ENCODE results near the gene CERS3. TPM values are rescaled to one million over a fixed set of nuclear protein-coding genes. Genes with fewer than 3 reads are reported as not detected.
"Not testable (repeated sequence)": the region's sequence is repeated elsewhere in the genome, so short reads cannot be mapped to it uniquely, and the experiment has no call there.

The CERS3 gene
- total RNA-seq, 1 experiment from 2014 or later: 0.16 TPM

- Histone ChIP-seq H3K27ac (no peak overlapping the region), H3K4me3 (no peak overlapping the region), H3K9me3 (replicated peaks) (0 out of 2 replicates have a peak, but pooled peaks cover 4% of the 10 kb centered on the region), H3K27me3 (no peaks in the 10 kb centered on the region), H3K36me3 (no peaks in the 10 kb centered on the region), H3K4me1 (no peaks in the 10 kb centered on the region)
- no peak for DNase-seq
These were observed 63.9 kb downstream of the CERS3 start for GRCh38 chr15:100464888-100465287.

- H3K9me3 ChIP-seq (replicated peaks): 0 out of 2 replicates have a peak, but pooled peaks cover 4% of the 10 kb centered on the region
- H3K27ac ChIP-seq: no peak overlapping the region
These were observed 64.5 kb downstream of the CERS3 start for GRCh38 chr15:100464256-100464655.

GRCh38 chr15:100463515-100463914 lies 65.2 kb downstream of the CERS3 start:
- Histone ChIP-seq H3K27me3 (no peaks in the 10 kb centered on the region), H3K4me3 (no peak overlapping the region), H3K4me1 (no peaks in the 10 kb centered on the region), H3K9me3 (replicated peaks) (0 out of 2 replicates have a peak, but pooled peaks cover 4% of the 10 kb centered on the region), H3K36me3 (no peaks in the 10 kb centered on the region), H3K27ac (no peak overlapping the region)
- DNase-seq: no peak

More at GRCh38 chr15:100464256-100464655, 64.5 kb downstream of the CERS3 start:
- no peaks in the 10 kb centered on the region for H3K27me3 ChIP-seq
- no peak for DNase-seq
- no peaks in the 10 kb centered on the region for H3K36me3 ChIP-seq
- H3K4me3 ChIP-seq: no peak overlapping the region
- H3K4me1 ChIP-seq: no peaks in the 10 kb centered on the region

- no peaks in the 10 kb centered on the region for H3K27me3 ChIP-seq
- H3K4me1 ChIP-seq: no peaks in the 10 kb centered on the region
- H3K9me3 ChIP-seq (replicated peaks): peaks cover 10% of the 10 kb centered on the region
- H3K27ac ChIP-seq: no peak overlapping the region
- no peak overlapping the region for H3K4me3 ChIP-seq
- no peak for DNase-seq
- no peaks in the 10 kb centered on the region for H3K36me3 ChIP-seq
These were observed 67.7 kb downstream of the CERS3 start for GRCh38 chr15:100461049-100461448.

- H3K27me3 ChIP-seq: no peaks in the 10 kb centered on the region
- peak in 1 of 2 experiments; percentile 28 for DNase-seq
- H3K4me1 ChIP-seq: no peaks in the 10 kb centered on the region
- no peak overlapping the region for H3K4me3 ChIP-seq
- H3K9me3 ChIP-seq (replicated peaks): peaks cover 9% of the 10 kb centered on the region
- H3K36me3 ChIP-seq: no peaks in the 10 kb centered on the region
- no peak overlapping the region for H3K27ac ChIP-seq
These were observed 71.5 kb downstream of the CERS3 start for GRCh38 chr15:100457201-100457600.

- Histone ChIP-seq H3K4me3 (no peak overlapping the region), H3K9me3 (replicated peaks) (peaks cover 13% of the 10 kb centered on the region), H3K27ac (no peak overlapping the region), H3K36me3 (no peaks in the 10 kb centered on the region), H3K4me1 (no peaks in the 10 kb centered on the region), H3K27me3 (no peaks in the 10 kb centered on the region)
- DNase-seq: no peak
These were observed 74.6 kb downstream of the CERS3 start for GRCh38 chr15:100454148-100454547.

GRCh38 chr15:100448481-100448880 lies 80.3 kb downstream of the CERS3 start:
- Histone ChIP-seq H3K27me3 (no peaks in the 10 kb centered on the region), H3K36me3 (no peaks in the 10 kb centered on the region), H3K27ac (no peak overlapping the region), H3K9me3 (replicated peaks) (0 out of 2 replicates have a peak, but pooled peaks cover 5% of the 10 kb centered on the region), H3K4me1 (no peaks in the 10 kb centered on the region), H3K4me3 (no peak overlapping the region)
- no peak for DNase-seq

GRCh38 chr15:100441063-100441462 lies 87.7 kb downstream of the CERS3 start:
- H3K4me1 ChIP-seq; DNase-seq; H3K36me3 ChIP-seq; H3K27me3 ChIP-seq; H3K9me3 ChIP-seq (replicated peaks); H3K4me3 ChIP-seq; H3K27ac ChIP-seq: not testable (repeated sequence)

- Histone ChIP-seq H3K36me3 (no peaks in the 10 kb centered on the region), H3K4me1 (no peaks in the 10 kb centered on the region), H3K27ac (no peak overlapping the region), H3K9me3 (replicated peaks) (no peaks in the 10 kb centered on the region), H3K27me3 (no peaks in the 10 kb centered on the region), H3K4me3 (no peak overlapping the region)
- no peak for DNase-seq
These were observed 89.2 kb downstream of the CERS3 start for GRCh38 chr15:100439514-100439913.

GRCh38 chr15:100438570-100438969 lies 90.2 kb downstream of the CERS3 start:
- Histone ChIP-seq H3K27me3 (no peaks in the 10 kb centered on the region), H3K36me3 (no peaks in the 10 kb centered on the region), H3K9me3 (replicated peaks) (no peaks in the 10 kb centered on the region), H3K4me3 (no peak overlapping the region), H3K27ac (no peak overlapping the region), H3K4me1 (no peaks in the 10 kb centered on the region)
- DNase-seq: peak; percentile 32 to 60

GRCh38 chr15:100437261-100437660 lies 91.5 kb downstream of the CERS3 start:
- no peaks in the 10 kb centered on the region for H3K4me1 ChIP-seq
- H3K9me3 ChIP-seq (replicated peaks): no peaks in the 10 kb centered on the region
- H3K27me3 ChIP-seq: no peaks in the 10 kb centered on the region
- H3K36me3 ChIP-seq: no peaks in the 10 kb centered on the region
- H3K4me3 ChIP-seq: no peak overlapping the region
- H3K27ac ChIP-seq: no peak overlapping the region
- DNase-seq: no peak

- no peaks in the 10 kb centered on the region for H3K4me1 ChIP-seq
- H3K27ac ChIP-seq: no peak overlapping the region
- no peaks in the 10 kb centered on the region for H3K36me3 ChIP-seq
- DNase-seq: no peak
- H3K9me3 ChIP-seq (replicated peaks): no peaks in the 10 kb centered on the region
- no peaks in the 10 kb centered on the region for H3K27me3 ChIP-seq
- no peak overlapping the region for H3K4me3 ChIP-seq
These were observed 94.2 kb downstream of the CERS3 start for GRCh38 chr15:100434561-100434960.

GRCh38 chr15:100434038-100434437 lies 94.7 kb downstream of the CERS3 start:
- Histone ChIP-seq H3K4me1 (no peaks in the 10 kb centered on the region), H3K36me3 (no peaks in the 10 kb centered on the region), H3K27me3 (no peaks in the 10 kb centered on the region), H3K4me3 (no peak overlapping the region), H3K27ac (no peak overlapping the region), H3K9me3 (replicated peaks) (no peaks in the 10 kb centered on the region)
- DNase-seq: no peak

GRCh38 chr15:100433304-100433703 lies 95.4 kb downstream of the CERS3 start:
- no peak overlapping the region for H3K4me3 ChIP-seq
- H3K27me3 ChIP-seq: no peaks in the 10 kb centered on the region
- H3K9me3 ChIP-seq (replicated peaks): no peaks in the 10 kb centered on the region
- H3K4me1 ChIP-seq: no peaks in the 10 kb centered on the region
- no peak for DNase-seq
- H3K27ac ChIP-seq: no peak overlapping the region
- H3K36me3 ChIP-seq: no peaks in the 10 kb centered on the region

- Histone ChIP-seq H3K4me3 (no peak overlapping the region), H3K27ac (no peak overlapping the region), H3K27me3 (no peaks in the 10 kb centered on the region), H3K36me3 (no peaks in the 10 kb centered on the region), H3K9me3 (replicated peaks) (no peaks in the 10 kb centered on the region), H3K4me1 (no peaks in the 10 kb centered on the region)
- DNase-seq: no peak
These were observed 98.3 kb downstream of the CERS3 start for GRCh38 chr15:100430411-100430810.

- Histone ChIP-seq H3K27me3 (no peaks in the 10 kb centered on the region), H3K36me3 (no peaks in the 10 kb centered on the region), H3K27ac (no peak overlapping the region), H3K4me3 (no peak overlapping the region), H3K9me3 (replicated peaks) (no peaks in the 10 kb centered on the region), H3K4me1 (no peaks in the 10 kb centered on the region)
- DNase-seq: no peak
These were observed 99.5 kb downstream of the CERS3 start for GRCh38 chr15:100429116-100429728.
